ENCODE measurements around the gene LUZP2. TPM values are rescaled to one million over a fixed set of nuclear protein-coding genes. Genes with fewer than 3 reads are reported as not detected.

LUZP2 gene
- total RNA-seq, 2 donors from 2014 or later = not detected

- H3K4me3 Mint-ChIP-seq = no peak overlapping the region
- no peaks in the 10 kb centered on the region for H3K4me1 Mint-ChIP-seq (ENCODE audit: low read depth)
- H3K27ac Mint-ChIP-seq = no peak overlapping the region
- peaks cover 0 to 2% of the 10 kb centered on the region in 2 donors for H3K36me3 Mint-ChIP-seq (ENCODE audit: insufficient read depth in 2 of 2)
- DNase-seq = no peak
- no peaks in the 10 kb centered on the region for H3K27me3 Mint-ChIP-seq (ENCODE audit: low read depth)
- H3K9me3 Mint-ChIP-seq = peaks cover 12 to 14% of the 10 kb centered on the region in 2 donors
- ATAC-seq (replicated peaks in 1 of 2) = no peak
Observed at GRCh38 chr11:24661331-24661730, 164.5 kb downstream of the LUZP2 start.

DNA sequence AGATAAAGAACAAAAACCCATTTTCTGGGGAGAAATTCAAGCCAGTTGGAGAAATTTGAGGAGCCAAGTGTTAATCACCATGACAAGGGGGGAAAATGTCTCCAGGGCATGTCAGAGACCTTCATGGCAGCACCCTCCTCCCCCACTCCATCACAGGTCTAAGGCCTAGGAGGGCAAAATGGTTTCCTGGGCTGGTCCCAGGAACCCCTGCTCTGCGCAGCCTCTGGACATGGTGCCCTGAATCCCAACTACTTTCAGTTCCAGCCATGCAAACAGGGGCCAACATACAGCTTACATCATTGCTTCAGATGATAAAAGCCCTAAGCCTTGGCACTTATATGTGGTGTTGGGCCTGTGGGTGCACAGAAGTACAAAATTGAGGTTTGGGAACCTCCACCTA lies 167.5 kb downstream of the LUZP2 start:
- H3K27me3 Mint-ChIP-seq (ENCODE audit: low read depth) = no peaks in the 10 kb centered on the region
- ATAC-seq (replicated peaks in 1 of 2) (no peak), DNase-seq (no peak)
- peaks cover 11 to 18% of the 10 kb centered on the region in 2 donors for H3K9me3 Mint-ChIP-seq
- no peaks in the 10 kb centered on the region for H3K4me1 Mint-ChIP-seq (ENCODE audit: low read depth)
- H3K36me3 Mint-ChIP-seq (ENCODE audit: insufficient read depth in 2 of 2) = peaks cover 0 to 2% of the 10 kb centered on the region in 2 donors
- no peak overlapping the region for H3K27ac Mint-ChIP-seq
- H3K4me3 Mint-ChIP-seq = no peak overlapping the region

- H3K27ac Mint-ChIP-seq = no peak overlapping the region
- H3K27me3 Mint-ChIP-seq (ENCODE audit: low read depth) = no peaks in the 10 kb centered on the region
- ATAC-seq (replicated peaks in 1 of 2) = no peak
- no peaks in the 10 kb centered on the region for H3K4me1 Mint-ChIP-seq (ENCODE audit: low read depth)
- peaks cover 0 to 2% of the 10 kb centered on the region in 2 donors for H3K36me3 Mint-ChIP-seq (ENCODE audit: insufficient read depth in 2 of 2)
- H3K4me3 Mint-ChIP-seq = no peak overlapping the region
- DNase-seq = no peak
- H3K9me3 Mint-ChIP-seq = peaks cover 8 to 11% of the 10 kb centered on the region in 2 donors
Observed at GRCh38 chr11:24667353-24667968, 170.6 kb downstream of the LUZP2 start.

DNA sequence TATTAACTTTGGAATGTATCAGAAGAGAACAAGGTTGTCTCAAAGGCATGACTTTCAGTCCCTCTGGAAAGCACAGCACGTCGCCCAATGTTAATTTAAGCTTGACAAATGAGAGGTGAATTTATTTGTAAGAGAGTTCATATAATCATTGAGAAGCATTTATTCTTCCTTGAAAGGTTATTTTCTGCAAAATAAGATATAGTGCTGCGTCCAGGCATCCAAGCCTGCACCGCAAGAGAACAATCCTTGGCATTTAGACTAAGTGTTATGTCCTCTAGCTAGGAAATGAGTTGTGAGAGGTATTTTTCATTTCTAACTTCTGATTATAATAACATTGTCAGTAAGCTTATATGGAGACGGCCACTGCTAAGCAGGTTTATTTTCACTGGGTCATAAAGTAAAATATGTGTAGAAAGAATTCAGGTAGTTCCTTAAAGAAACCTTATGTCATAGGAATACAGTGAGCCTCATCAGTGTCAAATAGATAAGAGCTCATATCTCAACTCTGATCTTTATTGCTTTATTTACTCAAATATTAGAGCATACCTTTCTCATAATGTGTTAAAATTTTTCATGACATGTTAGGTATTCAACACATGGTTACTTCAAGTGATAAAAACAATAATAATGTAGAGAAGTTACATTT lies 182.0 kb downstream of the LUZP2 start:
- peaks cover 3 to 10% of the 10 kb centered on the region in 2 donors for H3K9me3 Mint-ChIP-seq
- no peaks in the 10 kb centered on the region for H3K27me3 Mint-ChIP-seq (ENCODE audit: low read depth)
- no peak overlapping the region for H3K4me3 Mint-ChIP-seq
- no peaks in the 10 kb centered on the region for H3K36me3 Mint-ChIP-seq (ENCODE audit: insufficient read depth in 2 of 2)
- H3K27ac Mint-ChIP-seq = no peak overlapping the region
- H3K4me1 Mint-ChIP-seq (ENCODE audit: low read depth) = no peaks in the 10 kb centered on the region
- ATAC-seq (replicated peaks in 1 of 2) = no peak
- no peak for DNase-seq

DNA sequence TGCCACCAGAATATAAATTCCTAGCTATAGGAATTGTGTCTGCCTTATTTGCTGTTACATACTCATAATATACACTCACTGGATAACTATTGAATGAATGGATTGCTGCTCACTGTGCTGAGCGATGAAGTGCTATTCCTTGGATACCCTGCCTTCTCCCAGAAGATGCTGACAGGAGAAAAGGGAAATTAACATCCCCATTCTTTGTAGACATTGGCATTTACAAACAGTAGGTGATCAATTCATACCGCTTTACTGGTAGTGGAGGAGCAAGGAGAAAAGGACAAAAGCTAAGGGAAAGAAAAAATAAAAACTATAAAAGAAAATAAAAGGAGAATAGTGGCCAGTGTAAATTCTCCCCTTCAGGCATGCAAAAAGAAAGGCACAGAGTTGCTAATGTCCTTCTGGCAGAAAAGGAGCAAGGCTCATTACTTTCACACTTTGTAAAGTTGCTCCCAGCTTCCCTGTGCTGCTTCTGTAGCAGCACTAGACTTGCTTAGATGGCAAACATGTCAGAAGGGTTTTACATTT lies 183.0 kb downstream of the LUZP2 start:
- no peak for DNase-seq
- peaks cover 7 to 12% of the 10 kb centered on the region in 2 donors for H3K9me3 Mint-ChIP-seq

GRCh38 chr11:24683583-24683982 lies 186.7 kb downstream of the LUZP2 start:
- Mint-ChIP-seq H3K4me1 (ENCODE audit: low read depth) (no peaks in the 10 kb centered on the region), H3K27ac (no peak overlapping the region), H3K27me3 (ENCODE audit: low read depth) (no peaks in the 10 kb centered on the region), H3K9me3 (peaks cover 13 to 14% of the 10 kb centered on the region in 2 donors), H3K36me3 (ENCODE audit: insufficient read depth in 2 of 2) (no peaks in the 10 kb centered on the region), H3K4me3 (no peak overlapping the region)
- no peak for DNase-seq
- no peak for ATAC-seq (replicated peaks in 1 of 2)

More for the DNA sequence above, 183.0 kb downstream of the LUZP2 start:
- Mint-ChIP-seq H3K4me3 (no peak overlapping the region), H3K36me3 (ENCODE audit: insufficient read depth in 2 of 2) (no peaks in the 10 kb centered on the region), H3K27me3 (ENCODE audit: low read depth) (no peaks in the 10 kb centered on the region), H3K27ac (no peak overlapping the region), H3K4me1 (ENCODE audit: low read depth) (no peaks in the 10 kb centered on the region)
- ATAC-seq (replicated peaks in 1 of 2) = no peak

DNA sequence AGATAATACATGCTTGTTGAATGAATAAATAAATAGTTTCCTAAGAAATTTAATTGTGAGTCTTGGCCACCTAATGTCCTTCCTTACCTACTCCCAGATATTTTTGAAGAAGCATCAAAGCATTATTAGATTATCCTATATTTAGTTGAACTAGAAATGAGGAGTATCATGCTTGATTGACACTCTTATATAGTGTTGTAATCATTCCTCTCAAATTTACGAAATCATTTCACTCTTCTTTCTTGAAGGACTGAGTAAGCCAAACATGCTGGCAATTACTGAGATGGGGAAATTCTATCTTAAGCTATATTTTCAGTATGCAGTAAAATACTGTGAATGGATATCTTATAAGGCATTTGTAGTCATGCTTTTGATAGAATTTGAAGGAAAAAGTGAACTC lies 189.0 kb downstream of the LUZP2 start:
- Mint-ChIP-seq H3K4me1 (ENCODE audit: low read depth) (no peaks in the 10 kb centered on the region), H3K36me3 (ENCODE audit: insufficient read depth in 2 of 2) (no peaks in the 10 kb centered on the region), H3K27ac (no peak overlapping the region), H3K4me3 (no peak overlapping the region), H3K9me3 (peaks cover 10 to 11% of the 10 kb centered on the region in 2 donors), H3K27me3 (ENCODE audit: low read depth) (no peaks in the 10 kb centered on the region)
- ATAC-seq (replicated peaks in 1 of 2) (no peak), DNase-seq (no peak)

GRCh38 chr11:24687531-24688147 lies 190.8 kb downstream of the LUZP2 start:
- Mint-ChIP-seq H3K9me3 (peaks cover 10 to 11% of the 10 kb centered on the region in 2 donors), H3K36me3 (ENCODE audit: insufficient read depth in 2 of 2) (no peaks in the 10 kb centered on the region), H3K4me1 (ENCODE audit: low read depth) (no peaks in the 10 kb centered on the region), H3K27ac (no peak overlapping the region), H3K4me3 (no peak overlapping the region), H3K27me3 (ENCODE audit: low read depth) (no peaks in the 10 kb centered on the region)
- ATAC-seq (replicated peaks in 1 of 2) (no peak), DNase-seq (no peak)

DNA sequence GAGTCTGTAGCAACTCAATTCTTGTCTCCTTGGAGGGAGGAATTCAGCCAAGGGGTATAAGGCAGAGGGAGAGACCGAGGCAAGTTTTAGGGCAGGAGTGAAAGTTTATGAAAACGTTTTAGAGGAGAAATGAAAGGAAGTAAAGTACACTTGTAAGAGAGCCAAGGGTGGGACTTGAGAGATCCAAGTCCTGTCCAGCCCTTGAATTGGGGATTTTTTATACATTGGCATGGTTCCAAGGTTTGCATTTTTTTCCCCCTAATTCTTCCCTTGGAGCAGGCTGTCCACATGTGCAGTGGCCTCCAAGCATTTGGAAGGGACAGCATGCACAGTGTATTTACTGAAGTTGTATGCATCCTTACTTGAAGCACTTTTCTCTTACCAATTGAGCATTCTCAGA lies 192.1 kb downstream of the LUZP2 start:
- H3K9me3 Mint-ChIP-seq = peaks cover 7 to 10% of the 10 kb centered on the region in 2 donors
- DNase-seq = no peak
- ATAC-seq (replicated peaks in 1 of 2) = no peak
- no peaks in the 10 kb centered on the region for H3K36me3 Mint-ChIP-seq (ENCODE audit: insufficient read depth in 2 of 2)
- no peak overlapping the region for H3K27ac Mint-ChIP-seq
- no peaks in the 10 kb centered on the region for H3K4me1 Mint-ChIP-seq (ENCODE audit: low read depth)
- H3K27me3 Mint-ChIP-seq (ENCODE audit: low read depth) = no peaks in the 10 kb centered on the region
- no peak overlapping the region for H3K4me3 Mint-ChIP-seq

- ATAC-seq (replicated peaks in 1 of 2) = no peak
- Mint-ChIP-seq H3K4me3 (no peak overlapping the region), H3K27me3 (ENCODE audit: low read depth) (no peaks in the 10 kb centered on the region), H3K4me1 (ENCODE audit: low read depth) (no peaks in the 10 kb centered on the region), H3K9me3 (peaks cover 6 to 9% of the 10 kb centered on the region in 2 donors), H3K36me3 (ENCODE audit: insufficient read depth in 2 of 2) (peaks cover 0 to 2% of the 10 kb centered on the region in 2 donors), H3K27ac (no peak overlapping the region)
- DNase-seq = no peak
Observed at GRCh38 chr11:24697522-24698111, 200.8 kb downstream of the LUZP2 start.

- Mint-ChIP-seq H3K36me3 (ENCODE audit: insufficient read depth in 2 of 2) (peaks cover 0 to 3% of the 10 kb centered on the region in 2 donors), H3K4me1 (ENCODE audit: low read depth) (no peaks in the 10 kb centered on the region), H3K27me3 (ENCODE audit: low read depth) (no peaks in the 10 kb centered on the region), H3K9me3 (peaks cover 1 to 9% of the 10 kb centered on the region in 2 donors), H3K27ac (no peak overlapping the region), H3K4me3 (no peak overlapping the region)
- DNase-seq (no peak), ATAC-seq (replicated peaks in 1 of 2) (no peak)
Observed at GRCh38 chr11:24704716-24705115, 207.9 kb downstream of the LUZP2 start.

DNA sequence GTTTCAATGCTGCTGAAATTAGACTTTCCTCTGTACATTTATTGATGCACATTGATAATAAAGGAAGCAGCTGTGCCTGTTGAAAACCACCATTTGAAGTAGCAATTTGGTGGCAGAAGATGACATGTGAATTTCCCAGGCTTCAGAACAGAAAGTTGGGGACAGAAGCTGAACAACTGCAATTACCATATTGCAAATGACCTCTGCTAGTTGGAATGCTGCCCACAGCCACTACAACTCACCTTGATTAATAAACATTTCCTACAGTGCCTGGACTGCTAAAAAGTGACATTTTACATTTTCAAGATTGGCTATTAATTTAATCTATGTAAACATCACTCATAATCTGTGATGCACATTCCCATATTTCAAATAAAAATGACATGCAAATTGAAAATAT lies 208.6 kb downstream of the LUZP2 start:
- no peak for DNase-seq
- no peak overlapping the region for H3K4me3 Mint-ChIP-seq
- H3K36me3 Mint-ChIP-seq (ENCODE audit: insufficient read depth in 2 of 2) = peaks cover 0 to 3% of the 10 kb centered on the region in 2 donors
- H3K9me3 Mint-ChIP-seq = peaks cover 1 to 9% of the 10 kb centered on the region in 2 donors
- H3K4me1 Mint-ChIP-seq (ENCODE audit: low read depth) = no peaks in the 10 kb centered on the region
- H3K27me3 Mint-ChIP-seq (ENCODE audit: low read depth) = no peaks in the 10 kb centered on the region
- no peak overlapping the region for H3K27ac Mint-ChIP-seq
- no peak for ATAC-seq (replicated peaks in 1 of 2)

- Mint-ChIP-seq H3K4me1 (ENCODE audit: low read depth) (no peaks in the 10 kb centered on the region), H3K4me3 (no peak overlapping the region), H3K9me3 (peaks cover 5 to 6% of the 10 kb centered on the region in 2 donors), H3K27ac (no peak overlapping the region), H3K36me3 (ENCODE audit: insufficient read depth in 2 of 2) (peaks cover 0 to 3% of the 10 kb centered on the region in 2 donors), H3K27me3 (ENCODE audit: low read depth) (no peaks in the 10 kb centered on the region)
- ATAC-seq (replicated peaks in 1 of 2) (no peak), DNase-seq (no peak)
Observed at GRCh38 chr11:24708616-24709015, 211.8 kb downstream of the LUZP2 start.
